ENCODE data around the gene SIK3. TPM values are rescaled to one million over a fixed set of nuclear protein-coding genes. Genes with fewer than 3 reads are reported as not detected.

Gene SIK3
- total RNA-seq, 1 experiment from 2014 or later: 34.4 TPM

DNA sequence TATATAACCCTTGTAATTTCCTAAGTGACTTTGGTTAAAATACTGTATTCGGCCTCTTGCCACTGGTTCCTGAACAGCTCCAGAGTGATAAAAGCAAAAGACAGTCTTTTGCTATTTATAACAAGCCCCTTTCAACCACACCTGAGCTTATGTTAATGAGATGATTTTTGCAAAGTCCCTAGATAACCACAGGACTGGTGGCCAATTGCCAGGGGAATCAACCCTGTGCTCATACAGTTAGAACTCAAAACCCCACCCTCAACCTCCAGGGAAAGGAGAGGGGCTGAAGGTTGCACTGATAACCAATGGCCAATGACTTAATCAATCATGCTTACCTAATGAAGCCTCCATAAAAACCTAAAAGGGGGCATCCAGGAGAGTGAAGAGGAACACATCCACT lies 77.9 kb downstream of the SIK3 start (continued):
- TF ChIP-seq, protein P1, sequence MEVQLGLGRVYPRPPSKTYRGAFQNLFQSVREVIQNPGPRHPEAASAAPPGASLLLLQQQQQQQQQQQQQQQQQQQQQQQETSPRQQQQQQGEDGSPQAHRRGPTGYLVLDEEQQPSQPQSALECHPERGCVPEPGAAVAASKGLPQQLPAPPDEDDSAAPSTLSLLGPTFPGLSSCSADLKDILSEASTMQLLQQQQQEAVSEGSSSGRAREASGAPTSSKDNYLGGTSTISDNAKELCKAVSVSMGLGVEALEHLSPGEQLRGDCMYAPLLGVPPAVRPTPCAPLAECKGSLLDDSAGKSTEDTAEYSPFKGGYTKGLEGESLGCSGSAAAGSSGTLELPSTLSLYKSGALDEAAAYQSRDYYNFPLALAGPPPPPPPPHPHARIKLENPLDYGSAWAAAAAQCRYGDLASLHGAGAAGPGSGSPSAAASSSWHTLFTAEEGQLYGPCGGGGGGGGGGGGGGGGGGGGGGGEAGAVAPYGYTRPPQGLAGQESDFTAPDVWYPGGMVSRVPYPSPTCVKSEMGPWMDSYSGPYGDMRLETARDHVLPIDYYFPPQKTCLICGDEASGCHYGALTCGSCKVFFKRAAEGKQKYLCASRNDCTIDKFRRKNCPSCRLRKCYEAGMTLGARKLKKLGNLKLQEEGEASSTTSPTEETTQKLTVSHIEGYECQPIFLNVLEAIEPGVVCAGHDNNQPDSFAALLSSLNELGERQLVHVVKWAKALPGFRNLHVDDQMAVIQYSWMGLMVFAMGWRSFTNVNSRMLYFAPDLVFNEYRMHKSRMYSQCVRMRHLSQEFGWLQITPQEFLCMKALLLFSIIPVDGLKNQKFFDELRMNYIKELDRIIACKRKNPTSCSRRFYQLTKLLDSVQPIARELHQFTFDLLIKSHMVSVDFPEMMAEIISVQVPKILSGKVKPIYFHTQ (CRISPR knock-in tag; IDR thresholded peaks at IDR 0.05): no peak
- TF ChIP-seq, protein P2, sequence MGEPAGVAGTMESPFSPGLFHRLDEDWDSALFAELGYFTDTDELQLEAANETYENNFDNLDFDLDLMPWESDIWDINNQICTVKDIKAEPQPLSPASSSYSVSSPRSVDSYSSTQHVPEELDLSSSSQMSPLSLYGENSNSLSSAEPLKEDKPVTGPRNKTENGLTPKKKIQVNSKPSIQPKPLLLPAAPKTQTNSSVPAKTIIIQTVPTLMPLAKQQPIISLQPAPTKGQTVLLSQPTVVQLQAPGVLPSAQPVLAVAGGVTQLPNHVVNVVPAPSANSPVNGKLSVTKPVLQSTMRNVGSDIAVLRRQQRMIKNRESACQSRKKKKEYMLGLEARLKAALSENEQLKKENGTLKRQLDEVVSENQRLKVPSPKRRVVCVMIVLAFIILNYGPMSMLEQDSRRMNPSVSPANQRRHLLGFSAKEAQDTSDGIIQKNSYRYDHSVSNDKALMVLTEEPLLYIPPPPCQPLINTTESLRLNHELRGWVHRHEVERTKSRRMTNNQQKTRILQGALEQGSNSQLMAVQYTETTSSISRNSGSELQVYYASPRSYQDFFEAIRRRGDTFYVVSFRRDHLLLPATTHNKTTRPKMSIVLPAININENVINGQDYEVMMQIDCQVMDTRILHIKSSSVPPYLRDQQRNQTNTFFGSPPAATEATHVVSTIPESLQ (CRISPR knock-in tag; IDR thresholded peaks at IDR 0.05): no peak
- TF ChIP-seq ZNF671 (CRISPR knock-in tag; IDR thresholded peaks at IDR 0.05): no peak
- TF ChIP-seq, protein P3, sequence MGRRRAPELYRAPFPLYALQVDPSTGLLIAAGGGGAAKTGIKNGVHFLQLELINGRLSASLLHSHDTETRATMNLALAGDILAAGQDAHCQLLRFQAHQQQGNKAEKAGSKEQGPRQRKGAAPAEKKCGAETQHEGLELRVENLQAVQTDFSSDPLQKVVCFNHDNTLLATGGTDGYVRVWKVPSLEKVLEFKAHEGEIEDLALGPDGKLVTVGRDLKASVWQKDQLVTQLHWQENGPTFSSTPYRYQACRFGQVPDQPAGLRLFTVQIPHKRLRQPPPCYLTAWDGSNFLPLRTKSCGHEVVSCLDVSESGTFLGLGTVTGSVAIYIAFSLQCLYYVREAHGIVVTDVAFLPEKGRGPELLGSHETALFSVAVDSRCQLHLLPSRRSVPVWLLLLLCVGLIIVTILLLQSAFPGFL (CRISPR knock-in tag; IDR thresholded peaks at IDR 0.05; ENCODE audit: borderline replicate concordance): no peak

DNA sequence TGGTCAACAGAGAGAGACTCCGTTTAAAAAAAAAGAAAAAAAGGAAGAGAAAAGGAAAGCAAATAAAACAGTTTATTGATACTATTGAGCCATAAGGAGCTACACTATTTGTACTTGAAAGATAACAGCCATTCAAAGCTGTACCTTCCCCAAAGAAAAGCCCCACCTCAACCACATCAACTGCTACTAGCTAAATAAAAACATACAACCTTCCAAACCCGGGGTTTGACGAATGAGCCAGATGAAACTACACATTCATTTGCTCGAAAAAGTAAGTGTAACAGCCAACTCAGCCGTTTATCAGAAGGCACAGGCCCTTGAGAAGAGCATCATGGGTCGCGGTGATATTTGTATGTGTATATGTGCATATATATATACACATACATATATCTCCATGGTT lies 78.4 kb downstream of the SIK3 start:
- Mint-ChIP-seq H3K27me3 (ENCODE audit: low read depth) (no peaks in the 10 kb centered on the region), H3K27ac (no peak overlapping the region; the same call in 1 of the 2 replicates), H3K4me1 (peaks cover 2% of the 10 kb centered on the region; the same call in 1 of the 2 replicates), H3K4me3 (no peak overlapping the region), H3K9me3 (peaks cover 4% of the 10 kb centered on the region), H3K36me3 (no peaks in the 10 kb centered on the region)
- CTCF ChIA-PET: no interaction called here
- DNase-seq (ENCODE audit: low spot score) (no peak), ATAC-seq (no peak)
- TF ChIP-seq, protein P2 (CRISPR knock-in tag; IDR thresholded peaks at IDR 0.05): no peak
- TF ChIP-seq, protein P4, sequence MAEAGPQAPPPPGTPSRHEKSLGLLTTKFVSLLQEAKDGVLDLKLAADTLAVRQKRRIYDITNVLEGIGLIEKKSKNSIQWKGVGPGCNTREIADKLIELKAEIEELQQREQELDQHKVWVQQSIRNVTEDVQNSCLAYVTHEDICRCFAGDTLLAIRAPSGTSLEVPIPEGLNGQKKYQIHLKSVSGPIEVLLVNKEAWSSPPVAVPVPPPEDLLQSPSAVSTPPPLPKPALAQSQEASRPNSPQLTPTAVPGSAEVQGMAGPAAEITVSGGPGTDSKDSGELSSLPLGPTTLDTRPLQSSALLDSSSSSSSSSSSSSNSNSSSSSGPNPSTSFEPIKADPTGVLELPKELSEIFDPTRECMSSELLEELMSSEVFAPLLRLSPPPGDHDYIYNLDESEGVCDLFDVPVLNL (CRISPR knock-in tag; IDR thresholded peaks at IDR 0.05; ENCODE audit: borderline replicate concordance, low read depth): no peak
- POLR2A ChIA-PET: interaction anchor here (0.6 kb wide), 2 partner anchors 44 to 46 kb away, joined by 4 read pairs; no protein-coding TSS in a partner anchor

DNA sequence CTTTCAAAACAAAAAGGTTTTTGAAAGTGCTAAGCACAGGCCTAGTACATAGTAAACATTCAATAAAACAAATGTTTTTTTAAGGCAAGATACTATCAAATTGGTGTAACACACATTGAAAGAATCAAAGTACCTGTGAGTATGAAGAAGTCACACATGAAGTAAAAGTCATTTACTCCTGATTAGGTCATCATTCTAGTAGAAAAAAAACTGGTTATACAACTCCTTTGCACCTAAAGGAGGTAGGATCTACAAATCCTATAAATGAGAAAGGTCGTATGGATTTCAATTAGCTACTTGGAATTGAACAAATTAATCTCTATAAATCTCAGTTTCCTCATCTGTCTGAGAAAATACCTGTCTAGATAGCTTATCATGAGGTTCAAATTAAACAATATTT lies 80.8 kb downstream of the SIK3 start:
- no peak for DNase-seq (ENCODE audit: low spot score)
- no peaks in the 10 kb centered on the region for H3K36me3 Mint-ChIP-seq
- peaks cover 2% of the 10 kb centered on the region; the same call in 1 of the 2 replicates for H3K4me1 Mint-ChIP-seq
- POLR2A ChIA-PET: no interaction called here
- CTCF ChIA-PET: interaction anchor here (1.2 kb wide), 1 partner anchor 23 kb away, joined by 3 read pairs; no protein-coding TSS in a partner anchor
- ATAC-seq: no peak
- no peak overlapping the region for H3K27ac Mint-ChIP-seq
- TF ChIP-seq, protein P5, sequence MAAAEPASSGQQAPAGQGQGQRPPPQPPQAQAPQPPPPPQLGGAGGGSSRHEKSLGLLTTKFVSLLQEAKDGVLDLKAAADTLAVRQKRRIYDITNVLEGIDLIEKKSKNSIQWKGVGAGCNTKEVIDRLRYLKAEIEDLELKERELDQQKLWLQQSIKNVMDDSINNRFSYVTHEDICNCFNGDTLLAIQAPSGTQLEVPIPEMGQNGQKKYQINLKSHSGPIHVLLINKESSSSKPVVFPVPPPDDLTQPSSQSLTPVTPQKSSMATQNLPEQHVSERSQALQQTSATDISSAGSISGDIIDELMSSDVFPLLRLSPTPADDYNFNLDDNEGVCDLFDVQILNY (CRISPR knock-in tag; IDR thresholded peaks at IDR 0.05): no peak
- TF ChIP-seq PRRX2 (CRISPR knock-in tag; IDR thresholded peaks at IDR 0.05) (no peak), ZNF138 (CRISPR knock-in tag; conservative IDR thresholded peaks at IDR 0.05) (no peak)
- TF ChIP-seq, protein P6, sequence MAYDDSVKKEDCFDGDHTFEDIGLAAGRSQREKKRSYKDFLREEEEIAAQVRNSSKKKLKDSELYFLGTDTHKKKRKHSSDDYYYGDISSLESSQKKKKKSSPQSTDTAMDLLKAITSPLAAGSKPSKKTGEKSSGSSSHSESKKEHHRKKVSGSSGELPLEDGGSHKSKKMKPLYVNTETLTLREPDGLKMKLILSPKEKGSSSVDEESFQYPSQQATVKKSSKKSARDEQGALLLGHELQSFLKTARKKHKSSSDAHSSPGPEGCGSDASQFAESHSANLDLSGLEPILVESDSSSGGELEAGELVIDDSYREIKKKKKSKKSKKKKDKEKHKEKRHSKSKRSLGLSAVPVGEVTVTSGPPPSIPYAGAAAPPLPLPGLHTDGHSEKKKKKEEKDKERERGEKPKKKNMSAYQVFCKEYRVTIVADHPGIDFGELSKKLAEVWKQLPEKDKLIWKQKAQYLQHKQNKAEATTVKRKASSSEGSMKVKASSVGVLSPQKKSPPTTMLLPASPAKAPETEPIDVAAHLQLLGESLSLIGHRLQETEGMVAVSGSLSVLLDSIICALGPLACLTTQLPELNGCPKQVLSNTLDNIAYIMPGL (CRISPR knock-in tag; IDR thresholded peaks at IDR 0.05): no peak
- TF ChIP-seq, protein P4 (CRISPR knock-in tag; IDR thresholded peaks at IDR 0.05; ENCODE audit: borderline replicate concordance, low read depth): no peak
- no peak overlapping the region for H3K4me3 Mint-ChIP-seq
- H3K9me3 Mint-ChIP-seq: peaks cover 4% of the 10 kb centered on the region
- H3K27me3 Mint-ChIP-seq (ENCODE audit: low read depth): no peaks in the 10 kb centered on the region

Data from WTC11 (cell line).